Duodenal mucosa (tissue), 2 donors: ENCODE results near the gene CAMTA1.

Source experiments
- H3K27ac ChIP-seq: one replicate; pipeline ENCODE4 v1.7.0; 2013; ENCODE audit warnings: low read depth, low read length
- H3K27me3 ChIP-seq, 2 donors: one replicate each; pipeline ENCODE4 v1.7.0; 2013; ENCODE audit warnings: low read length in 2 of 2, control low read depth in 1 of 2; ENCODE audit not compliant: insufficient read depth in 2 of 2, control insufficient read depth in 1 of 2
- H3K36me3 ChIP-seq, 2 donors: one replicate each; pipeline ENCODE4 v1.7.0; 2013; ENCODE audit warnings: low read length in 2 of 2, control low read depth in 1 of 2; ENCODE audit not compliant: insufficient read depth in 2 of 2, control insufficient read depth in 1 of 2
- H3K4me1 ChIP-seq, 2 donors: one replicate each; pipeline ENCODE4 v1.7.0; 2013; ENCODE audit warnings: low read length in 2 of 2, control low read depth in 1 of 2; ENCODE audit not compliant: insufficient read depth in 2 of 2, control insufficient read depth in 1 of 2
- H3K4me3 ChIP-seq, 2 donors: one replicate each; pipeline ENCODE4 v1.7.0; 2013; ENCODE audit warnings: low read length in 2 of 2, low read depth in 1 of 2
- H3K9ac ChIP-seq, 2 donors: one replicate each; pipeline ENCODE4 v1.7.0; 2013; ENCODE audit warnings: low read length in 2 of 2, low read depth in 1 of 2
- H3K9me3 ChIP-seq, 2 donors: one replicate each; pipeline ENCODE4 v1.7.0; 2013; ENCODE audit warnings: low read length in 2 of 2, control low read depth in 1 of 2; ENCODE audit not compliant: control insufficient read depth in 1 of 2

Gene CAMTA1

GRCh38 chr1:7427605-7428300, 642.5 kb downstream of the CAMTA1 start:
- peaks cover 0 to 2% of the 10 kb centered on the region in 2 donors for H3K27me3 ChIP-seq
- H3K9me3 ChIP-seq, result no peaks in the 10 kb centered on the region
- H3K36me3 ChIP-seq, result no peaks in the 10 kb centered on the region
- H3K9ac ChIP-seq, result no peak overlapping the region
- H3K4me1 ChIP-seq, result no peaks in the 10 kb centered on the region
- H3K27ac ChIP-seq, result no peak overlapping the region
- H3K4me3 ChIP-seq, result no peak overlapping the region

GRCh38 chr1:7429290-7429689, 644.0 kb downstream of the CAMTA1 start:
- H3K27ac ChIP-seq, result no peak overlapping the region
- peaks cover 0 to 2% of the 10 kb centered on the region in 2 donors for H3K27me3 ChIP-seq
- no peaks in the 10 kb centered on the region for H3K9me3 ChIP-seq

DNA sequence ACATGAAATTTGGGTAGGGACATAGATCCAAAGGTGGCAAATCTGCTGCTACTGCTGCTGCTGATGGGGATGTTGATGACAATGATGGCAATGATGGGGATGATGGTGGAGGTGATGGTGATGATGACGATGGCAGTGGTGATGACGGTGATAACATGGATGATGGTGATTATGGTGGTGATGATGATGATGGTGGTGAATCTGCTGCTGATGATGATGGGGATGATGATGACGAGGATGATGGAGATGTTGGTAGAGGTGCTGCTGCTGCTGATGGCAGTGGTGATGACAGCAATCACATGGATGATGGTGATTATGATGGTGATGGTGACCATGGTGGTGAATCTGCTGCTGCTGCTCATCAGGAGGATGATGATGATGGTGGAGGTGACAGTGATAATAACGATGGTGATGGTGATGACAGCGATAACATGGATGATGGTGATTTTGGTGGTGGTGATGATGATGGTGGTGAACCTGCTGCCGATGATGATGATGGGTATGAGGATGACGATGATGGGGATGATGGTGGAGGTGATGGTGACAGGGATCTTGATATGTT, 644.9 kb downstream of the CAMTA1 start:
- no peak overlapping the region for H3K9ac ChIP-seq
- no peaks in the 10 kb centered on the region for H3K4me1 ChIP-seq
- H3K27me3 ChIP-seq, result peaks cover 0 to 2% of the 10 kb centered on the region in 2 donors
- H3K4me3 ChIP-seq, result no peak overlapping the region
- no peaks in the 10 kb centered on the region for H3K36me3 ChIP-seq
- no peak overlapping the region for H3K27ac ChIP-seq
- H3K9me3 ChIP-seq, result no peaks in the 10 kb centered on the region

More at GRCh38 chr1:7429290-7429689, 644.0 kb downstream of the CAMTA1 start:
- H3K4me1 ChIP-seq, result no peaks in the 10 kb centered on the region
- H3K36me3 ChIP-seq, result no peaks in the 10 kb centered on the region
- no peak overlapping the region for H3K9ac ChIP-seq
- no peak overlapping the region for H3K4me3 ChIP-seq

GRCh38 chr1:7430691-7431090, 645.4 kb downstream of the CAMTA1 start:
- peaks cover 0 to 2% of the 10 kb centered on the region in 2 donors for H3K27me3 ChIP-seq
- no peak overlapping the region for H3K27ac ChIP-seq
- no peak overlapping the region for H3K4me3 ChIP-seq
- H3K36me3 ChIP-seq, result no peaks in the 10 kb centered on the region
- H3K9me3 ChIP-seq, result no peaks in the 10 kb centered on the region
- no peaks in the 10 kb centered on the region for H3K4me1 ChIP-seq
- no peak overlapping the region for H3K9ac ChIP-seq

GRCh38 chr1:7432102-7432899, 647.0 kb downstream of the CAMTA1 start:
- H3K4me1 ChIP-seq, result no peaks in the 10 kb centered on the region
- H3K4me3 ChIP-seq, result no peak overlapping the region
- H3K9ac ChIP-seq, result no peak overlapping the region
- no peak overlapping the region for H3K27ac ChIP-seq
- no peaks in the 10 kb centered on the region for H3K9me3 ChIP-seq
- H3K27me3 ChIP-seq, result peaks cover 0 to 2% of the 10 kb centered on the region in 2 donors
- H3K36me3 ChIP-seq, result no peaks in the 10 kb centered on the region

DNA sequence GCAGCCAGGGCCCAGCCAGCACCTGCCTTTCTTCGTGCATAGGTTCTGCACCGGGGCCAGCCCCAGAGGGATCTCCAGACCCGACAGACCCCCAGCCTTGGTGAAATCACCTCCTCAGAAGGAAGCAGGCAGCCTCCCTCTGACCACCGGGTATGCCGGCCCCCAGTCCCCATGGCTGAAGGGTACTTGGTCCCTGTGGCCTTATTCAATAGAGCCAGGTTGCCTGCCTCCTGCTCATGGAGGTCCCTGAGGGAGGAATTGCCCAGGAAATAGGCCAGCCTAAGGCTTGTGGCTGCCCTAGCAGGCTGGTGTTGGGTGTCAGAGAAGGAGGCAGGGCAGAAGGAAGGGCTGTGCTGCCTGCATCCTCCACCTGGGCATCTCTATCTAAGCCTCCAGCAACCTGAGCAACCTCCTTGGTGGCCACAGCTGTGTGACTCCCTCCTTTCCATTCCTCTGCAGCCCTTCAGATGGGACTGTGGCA, 647.7 kb downstream of the CAMTA1 start:
- Histone ChIP-seq H3K27ac (no peak overlapping the region), H3K4me1 (no peaks in the 10 kb centered on the region), H3K9ac (no peak overlapping the region), H3K4me3 (no peak overlapping the region), H3K27me3 (peaks cover 0 to 2% of the 10 kb centered on the region in 2 donors), H3K9me3 (no peaks in the 10 kb centered on the region), H3K36me3 (no peaks in the 10 kb centered on the region)

DNA sequence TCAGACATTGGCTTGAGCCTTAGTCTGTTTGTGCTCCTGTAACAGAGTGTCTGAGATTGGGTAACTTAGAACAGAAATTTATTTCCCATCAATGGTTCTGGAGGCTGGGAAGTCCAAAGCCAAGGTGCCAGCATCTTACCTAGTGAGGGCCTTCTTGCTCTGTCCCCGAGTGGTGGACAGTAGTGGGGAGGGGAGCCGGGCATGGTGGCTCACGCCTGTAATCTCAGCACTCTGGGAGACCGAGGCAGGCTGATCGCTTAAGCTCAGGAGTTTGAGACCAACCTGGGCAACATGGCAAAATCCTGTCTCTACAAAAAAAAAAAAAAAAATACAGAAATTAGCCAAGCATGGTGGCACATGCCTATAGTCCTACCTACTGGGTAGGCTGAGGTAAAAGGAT, 649.3 kb downstream of the CAMTA1 start:
- Histone ChIP-seq H3K4me1 (no peaks in the 10 kb centered on the region), H3K36me3 (no peaks in the 10 kb centered on the region), H3K27me3 (peaks cover 0 to 2% of the 10 kb centered on the region in 2 donors), H3K9ac (no peak overlapping the region), H3K4me3 (no peak overlapping the region), H3K9me3 (no peaks in the 10 kb centered on the region), H3K27ac (no peak overlapping the region)

DNA sequence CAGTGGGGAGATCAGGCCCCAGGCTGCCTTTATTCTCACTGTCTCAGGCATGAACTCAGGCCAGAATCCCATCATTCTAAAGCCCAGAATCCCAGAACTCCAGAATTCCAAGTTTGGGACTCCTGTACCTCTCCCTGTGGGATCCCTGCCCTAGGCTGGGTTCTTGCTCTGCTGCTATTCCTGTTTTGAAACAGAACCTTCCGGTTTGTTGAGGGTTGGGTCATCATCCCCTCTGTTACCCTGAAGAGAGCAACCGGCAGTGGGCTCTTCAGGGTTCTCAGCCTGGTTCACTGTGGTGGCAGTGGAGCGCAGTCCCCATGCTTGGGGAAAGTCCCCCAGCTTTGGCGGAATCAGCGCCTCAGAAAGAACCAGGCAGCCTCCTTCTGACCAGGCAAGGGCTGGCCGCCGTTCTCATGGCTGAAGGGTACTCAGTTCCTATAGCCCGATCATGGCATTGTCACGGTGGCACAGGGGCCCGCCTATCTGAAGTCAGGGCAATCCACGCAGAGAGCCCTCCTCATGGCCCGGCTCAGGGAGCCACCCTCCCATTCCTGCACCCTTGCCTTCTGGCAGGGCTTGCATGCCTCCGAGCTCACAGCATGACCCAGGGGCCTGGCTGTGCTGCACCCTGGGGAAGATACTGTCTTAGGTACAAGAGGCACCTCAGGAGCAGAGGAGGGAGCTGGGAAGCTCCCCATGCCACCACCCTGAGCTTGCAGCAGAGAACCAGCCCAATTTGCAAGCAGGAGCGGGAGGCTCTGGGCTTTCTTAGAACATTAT, 650.2 kb downstream of the CAMTA1 start:
- H3K4me1 ChIP-seq, result no peaks in the 10 kb centered on the region
- H3K27ac ChIP-seq, result no peak overlapping the region
- H3K4me3 ChIP-seq, result no peak overlapping the region
- no peak overlapping the region for H3K9ac ChIP-seq
- H3K9me3 ChIP-seq, result no peaks in the 10 kb centered on the region
- H3K27me3 ChIP-seq, result no peaks in the 10 kb centered on the region
- no peaks in the 10 kb centered on the region for H3K36me3 ChIP-seq

DNA sequence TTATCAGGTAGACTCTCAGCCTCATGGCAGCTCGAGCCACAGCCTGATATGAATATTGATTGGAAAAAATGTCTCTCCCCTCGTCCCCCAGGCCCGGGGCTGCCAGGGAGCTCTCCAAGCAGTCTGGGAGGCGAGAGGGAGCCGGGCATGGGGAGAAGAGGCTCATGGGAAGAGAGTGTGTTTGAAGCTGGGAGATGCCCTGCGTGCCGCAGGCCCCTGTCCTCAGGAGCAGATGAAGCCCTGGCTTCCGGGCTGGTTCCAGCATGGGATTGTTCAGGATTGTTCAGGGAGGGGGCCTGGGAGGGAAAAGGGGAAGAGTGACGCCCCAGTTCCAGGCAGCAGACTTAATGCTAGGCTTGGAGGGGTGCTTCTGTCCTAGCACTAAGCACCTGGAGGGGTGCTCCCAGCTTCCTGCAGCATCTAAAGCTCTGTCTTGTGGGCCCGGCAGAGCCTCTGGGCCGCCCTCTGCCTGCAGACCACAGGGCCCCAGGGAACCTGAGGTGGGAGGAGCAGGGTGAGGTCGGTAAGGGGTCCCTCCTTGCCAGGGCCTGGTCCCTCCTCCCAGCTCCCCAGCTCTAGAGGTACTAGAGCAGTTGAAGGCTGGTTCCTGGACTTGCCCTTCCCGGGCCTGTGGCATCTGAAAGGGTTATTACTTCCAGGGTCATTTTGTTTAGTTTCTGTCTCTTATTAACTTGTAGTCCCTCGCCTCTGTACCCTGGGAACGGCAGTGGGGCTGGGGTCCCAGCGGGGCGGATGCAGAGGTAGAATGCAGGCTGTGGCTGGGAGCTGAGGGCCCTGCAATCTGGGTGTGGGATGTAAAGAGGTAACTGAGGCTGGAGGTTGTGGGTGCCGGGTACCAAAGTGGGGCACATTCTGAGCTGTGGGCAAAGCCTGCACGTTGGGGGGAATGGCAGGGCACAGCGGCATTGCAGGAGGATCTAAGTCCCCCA, 651.1 kb downstream of the CAMTA1 start:
- Histone ChIP-seq H3K36me3 (no peaks in the 10 kb centered on the region), H3K9ac (no peak overlapping the region), H3K9me3 (no peaks in the 10 kb centered on the region)

More for the DNA sequence above, 651.1 kb downstream of the CAMTA1 start:
- Histone ChIP-seq H3K27ac (no peak overlapping the region), H3K27me3 (no peaks in the 10 kb centered on the region), H3K4me3 (no peak overlapping the region), H3K4me1 (no peaks in the 10 kb centered on the region)
